Muscle of arm (tissue), 12 donors: ENCODE measurements around the gene CACNA1E. TPM values are rescaled to one million over a fixed set of nuclear protein-coding genes. Genes with fewer than 3 reads are reported as not detected.
"Not testable (repeated sequence)": the region's sequence is repeated elsewhere in the genome, so short reads cannot be mapped to it uniquely, and the experiment has no call there.

Source experiments
- DNase-seq: peaks from one replicate; pipeline ENCODE4 v3.0.0-alpha.2; 2013
- polyA plus RNA-seq, 12 donors: library from polyadenylated mRNA; unstranded; fragments of 120-200 nt; gene quantifications; one replicate each; pipeline ENCODE4 v1.2.1, GENCODE V29; 2013; ENCODE audit not compliant: insufficient read length in 12 of 12

Gene CACNA1E
- polyA plus RNA-seq, 12 donors: 0.13 to 3.0 (median 0.42) TPM; not detected in 1

- DNase-seq: no peak
These were observed 34.0 kb downstream of the CACNA1E start for GRCh38 chr1:181517181-181517875.

GRCh38 chr1:181518152-181518551 is 34.8 kb downstream of the CACNA1E start:
- DNase-seq: no peak

GRCh38 chr1:181522864-181523263 is 39.5 kb downstream of the CACNA1E start:
- no peak for DNase-seq

GRCh38 chr1:181525104-181525721 is 41.9 kb downstream of the CACNA1E start:
- DNase-seq: no peak

GRCh38 chr1:181528241-181528640 is 44.9 kb downstream of the CACNA1E start:
- not testable (repeated sequence) for DNase-seq

GRCh38 chr1:181531441-181531840 is 48.1 kb downstream of the CACNA1E start:
- no peak for DNase-seq

GRCh38 chr1:181531951-181532600 is 48.8 kb downstream of the CACNA1E start:
- no peak for DNase-seq

GRCh38 chr1:181538836-181539235 is 55.5 kb downstream of the CACNA1E start:
- DNase-seq: no peak

GRCh38 chr1:181541458-181541857 is 58.1 kb downstream of the CACNA1E start:
- no peak for DNase-seq

- DNase-seq: no peak
These were observed 58.6 kb downstream of the CACNA1E start for GRCh38 chr1:181541947-181542346.

- not testable (repeated sequence) for DNase-seq
These were observed 59.1 kb downstream of the CACNA1E start for GRCh38 chr1:181542406-181542805.

- DNase-seq: no peak
These were observed 62.1 kb downstream of the CACNA1E start for GRCh38 chr1:181545395-181545794.

GRCh38 chr1:181548497-181548896 is 65.2 kb downstream of the CACNA1E start:
- DNase-seq: no peak

- DNase-seq: no peak
These were observed 67.9 kb downstream of the CACNA1E start for GRCh38 chr1:181551249-181551648.

GRCh38 chr1:181551754-181552153 is 68.4 kb downstream of the CACNA1E start:
- no peak for DNase-seq

GRCh38 chr1:181554465-181554864 is 71.1 kb downstream of the CACNA1E start:
- no peak for DNase-seq

- DNase-seq: no peak
These were observed 73.3 kb downstream of the CACNA1E start for GRCh38 chr1:181556631-181557030.

- no peak for DNase-seq
These were observed 74.0 kb downstream of the CACNA1E start for GRCh38 chr1:181557313-181557712.

GRCh38 chr1:181558416-181558815 is 75.1 kb downstream of the CACNA1E start:
- DNase-seq: no peak

GRCh38 chr1:181559142-181559541 is 75.8 kb downstream of the CACNA1E start:
- DNase-seq: no peak

GRCh38 chr1:181562395-181562794 is 79.1 kb downstream of the CACNA1E start:
- no peak for DNase-seq

- DNase-seq: no peak
These were observed 85.4 kb downstream of the CACNA1E start for GRCh38 chr1:181568736-181569135.

GRCh38 chr1:181577475-181577874 is 94.2 kb downstream of the CACNA1E start:
- DNase-seq: no peak
